Effector memory CD4-positive, alpha-beta T cell (primary cell): ENCODE results near the gene GATA1.

Experiments
- DNase-seq, 3 donors: peaks; one replicate each; pipeline ENCODE4 v3.0.0-alpha.2; 2020
- H3K27ac ChIP-seq: 2 replicates; pipeline ENCODE4 v1.7.0; 2013; ENCODE audit warnings: mild to moderate bottlenecking, low read length, moderate library complexity; ENCODE audit not compliant: insufficient read depth, poor library complexity, severe bottlenecking
- H3K27me3 ChIP-seq: replicated peaks from 2 replicates; pipeline ENCODE4 v1.7.0; 2013; ENCODE audit warnings: mild to moderate bottlenecking, low read length; ENCODE audit not compliant: insufficient read depth, control insufficient read depth, poor library complexity, severe bottlenecking
- H3K36me3 ChIP-seq: 2 replicates; pipeline ENCODE4 v1.7.0; 2013; ENCODE audit warnings: mild to moderate bottlenecking, low read length, moderate library complexity; ENCODE audit not compliant: control insufficient read depth, insufficient read depth
- H3K4me1 ChIP-seq: 2 replicates; pipeline ENCODE4 v1.7.0; 2013; ENCODE audit warnings: low read length, mild to moderate bottlenecking; ENCODE audit not compliant: control insufficient read depth, insufficient read depth, poor library complexity, severe bottlenecking
- H3K4me3 ChIP-seq: 2 replicates; pipeline ENCODE4 v1.7.0; 2013; ENCODE audit warnings: low read length, low read depth, mild to moderate bottlenecking; ENCODE audit not compliant: insufficient read depth, poor library complexity, severe bottlenecking
- H3K9me3 ChIP-seq: 2 replicates; pipeline ENCODE4 v1.7.0; 2013; ENCODE audit warnings: mild to moderate bottlenecking, low read length, moderate library complexity; ENCODE audit not compliant: control insufficient read depth

Gene GATA1

DNA sequence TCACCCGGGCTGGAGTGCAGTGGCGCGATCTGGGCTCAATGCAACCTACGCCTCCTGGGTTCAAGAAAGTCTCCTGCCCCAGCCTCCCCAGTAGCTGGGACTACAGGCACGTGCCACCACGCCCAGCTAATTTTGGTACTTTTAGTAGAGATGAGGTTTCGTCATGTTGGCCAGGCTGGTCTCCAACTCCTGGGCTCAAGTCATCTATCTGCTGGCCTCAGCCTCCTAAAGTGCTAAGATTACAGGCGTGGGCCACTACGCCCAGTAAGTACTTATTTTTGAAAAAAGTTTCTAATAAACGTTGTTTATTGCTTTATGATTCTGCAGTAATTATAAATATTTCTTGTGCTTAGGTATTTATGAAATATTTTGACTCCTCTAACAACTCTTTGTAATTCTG lies 53.3 kb downstream of the GATA1 start:
- H3K9me3 ChIP-seq = no peaks in the 10 kb centered on the region
- H3K4me1 ChIP-seq = no peaks in the 10 kb centered on the region
- no peaks in the 10 kb centered on the region for H3K36me3 ChIP-seq
- H3K27me3 ChIP-seq = no peaks in the 10 kb centered on the region
- DNase-seq = no peak
- H3K4me3 ChIP-seq = no peak overlapping the region
- no peak overlapping the region for H3K27ac ChIP-seq
